Left ventricle myocardium inferior (tissue), 1 donor: ENCODE data around the gene SMAD1. TPM values are rescaled to one million over a fixed set of nuclear protein-coding genes. Genes with fewer than 3 reads are reported as not detected.

ENCODE experiments used
- DNase-seq: peaks from one replicate; pipeline ENCODE4 v3.0.0-alpha.2; 2020
- H3K27ac ChIP-seq: fragments of 200-600 bp; replicated peaks from 2 replicates; pipeline ENCODE4 v1.8.0; 2021
- H3K27me3 ChIP-seq: fragments of 200-600 bp; 2 replicates; pipeline ENCODE4 v1.8.0; 2021; ENCODE audit warnings: low read depth
- H3K36me3 ChIP-seq: fragments of 200-600 bp; 2 replicates; pipeline ENCODE4 v1.8.0; 2021
- H3K4me1 ChIP-seq: fragments of 200-600 bp; 2 replicates; pipeline ENCODE4 v1.8.0; 2021
- H3K4me3 ChIP-seq: fragments of 200-600 bp; 2 replicates; pipeline ENCODE4 v1.8.0; 2021; ENCODE audit warnings: mild to moderate bottlenecking, moderate library complexity
- H3K9me3 ChIP-seq: fragments of 200-600 bp; replicated peaks from 2 replicates; pipeline ENCODE4 v1.8.0; 2021
- intact Hi-C: fragments of 100-400 bp; cut with micrococcal nuclease; formaldehyde crosslinking; loops from one replicate; pipeline ENCODE4 v1.11.0; 2022
- total RNA-seq: library from RNA; stranded (reverse); fragmentation: NEBNext Ultra II Directional; extraction: Animal tissue kit (Norgen Biotek cat#: 25700); gene quantifications from one replicate; pipeline ENCODE4 v1.2.1, GENCODE V29; 2021
- TF ChIP-seq, protein P1 (sequence below): fragments of 200-600 bp; IDR thresholded peaks from 2 replicates; pipeline ENCODE4 v1.8.0; 2021; ENCODE audit warnings: antibody characterized with exemption, mild to moderate bottlenecking, borderline replicate concordance
- donor health status: DM: no; HTN: yes; CAD: no; lungs with severe emphysema.

The SMAD1 gene
- total RNA-seq, 1 donor from 2014 or later: 10.1 TPM

DNA sequence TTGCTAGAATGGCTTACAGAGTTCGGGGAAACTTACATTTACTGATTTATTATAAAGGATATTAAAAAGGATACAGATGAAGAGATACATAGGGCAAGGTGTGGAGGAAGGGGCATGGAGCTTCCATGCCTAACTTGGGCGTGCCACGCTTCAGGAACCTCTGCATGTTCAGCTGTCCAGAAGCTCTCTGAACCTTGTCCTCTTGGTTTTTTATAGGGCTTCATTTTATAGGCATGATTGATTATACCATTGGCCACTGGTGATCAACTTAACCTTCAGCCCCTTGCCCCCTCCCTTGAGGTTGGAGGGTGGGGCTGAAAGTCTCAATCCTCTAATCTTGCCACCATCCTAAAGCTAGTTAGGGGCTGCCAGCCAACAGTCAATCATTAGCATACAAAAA, 10.7 kb downstream of the SMAD1 start:
- Histone ChIP-seq H3K9me3 (no peaks in the 10 kb centered on the region), H3K27ac (no peak overlapping the region), H3K4me3 (no peak overlapping the region), H3K27me3 (no peaks in the 10 kb centered on the region), H3K36me3 (no peaks in the 10 kb centered on the region), H3K4me1 (peaks cover 74% of the 10 kb centered on the region)
- no peak for DNase-seq
- intact Hi-C loops: no loop called here
- TF ChIP-seq, protein P1, sequence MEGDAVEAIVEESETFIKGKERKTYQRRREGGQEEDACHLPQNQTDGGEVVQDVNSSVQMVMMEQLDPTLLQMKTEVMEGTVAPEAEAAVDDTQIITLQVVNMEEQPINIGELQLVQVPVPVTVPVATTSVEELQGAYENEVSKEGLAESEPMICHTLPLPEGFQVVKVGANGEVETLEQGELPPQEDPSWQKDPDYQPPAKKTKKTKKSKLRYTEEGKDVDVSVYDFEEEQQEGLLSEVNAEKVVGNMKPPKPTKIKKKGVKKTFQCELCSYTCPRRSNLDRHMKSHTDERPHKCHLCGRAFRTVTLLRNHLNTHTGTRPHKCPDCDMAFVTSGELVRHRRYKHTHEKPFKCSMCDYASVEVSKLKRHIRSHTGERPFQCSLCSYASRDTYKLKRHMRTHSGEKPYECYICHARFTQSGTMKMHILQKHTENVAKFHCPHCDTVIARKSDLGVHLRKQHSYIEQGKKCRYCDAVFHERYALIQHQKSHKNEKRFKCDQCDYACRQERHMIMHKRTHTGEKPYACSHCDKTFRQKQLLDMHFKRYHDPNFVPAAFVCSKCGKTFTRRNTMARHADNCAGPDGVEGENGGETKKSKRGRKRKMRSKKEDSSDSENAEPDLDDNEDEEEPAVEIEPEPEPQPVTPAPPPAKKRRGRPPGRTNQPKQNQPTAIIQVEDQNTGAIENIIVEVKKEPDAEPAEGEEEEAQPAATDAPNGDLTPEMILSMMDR: no peak

DNA sequence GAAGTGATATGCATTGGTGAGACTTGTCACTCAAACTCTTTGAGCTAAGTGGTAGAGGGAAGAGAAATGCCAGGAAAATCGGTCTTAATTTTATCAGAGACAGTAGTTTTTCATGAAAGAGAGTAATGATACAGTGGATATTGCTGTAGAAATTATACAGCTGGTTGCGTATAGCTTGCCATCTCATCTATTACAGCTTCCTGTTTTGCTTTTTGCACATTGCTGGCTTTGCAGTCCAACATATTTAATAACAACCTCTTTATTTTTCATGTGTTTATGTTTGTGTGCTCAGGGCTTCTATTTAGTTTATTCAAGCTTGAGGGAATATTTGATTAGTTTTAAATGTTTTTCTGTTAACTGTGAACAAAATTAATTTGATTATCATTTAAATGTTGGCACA, 11.5 kb downstream of the SMAD1 start:
- no peaks in the 10 kb centered on the region for H3K9me3 ChIP-seq
- no peaks in the 10 kb centered on the region for H3K27me3 ChIP-seq
- intact Hi-C loops: no loop called here
- TF ChIP-seq, protein P1: no peak
- no peaks in the 10 kb centered on the region for H3K36me3 ChIP-seq
- no peak overlapping the region for H3K27ac ChIP-seq
- H3K4me3 ChIP-seq: no peak overlapping the region
- no peak for DNase-seq
- H3K4me1 ChIP-seq: peaks cover 74% of the 10 kb centered on the region

DNA sequence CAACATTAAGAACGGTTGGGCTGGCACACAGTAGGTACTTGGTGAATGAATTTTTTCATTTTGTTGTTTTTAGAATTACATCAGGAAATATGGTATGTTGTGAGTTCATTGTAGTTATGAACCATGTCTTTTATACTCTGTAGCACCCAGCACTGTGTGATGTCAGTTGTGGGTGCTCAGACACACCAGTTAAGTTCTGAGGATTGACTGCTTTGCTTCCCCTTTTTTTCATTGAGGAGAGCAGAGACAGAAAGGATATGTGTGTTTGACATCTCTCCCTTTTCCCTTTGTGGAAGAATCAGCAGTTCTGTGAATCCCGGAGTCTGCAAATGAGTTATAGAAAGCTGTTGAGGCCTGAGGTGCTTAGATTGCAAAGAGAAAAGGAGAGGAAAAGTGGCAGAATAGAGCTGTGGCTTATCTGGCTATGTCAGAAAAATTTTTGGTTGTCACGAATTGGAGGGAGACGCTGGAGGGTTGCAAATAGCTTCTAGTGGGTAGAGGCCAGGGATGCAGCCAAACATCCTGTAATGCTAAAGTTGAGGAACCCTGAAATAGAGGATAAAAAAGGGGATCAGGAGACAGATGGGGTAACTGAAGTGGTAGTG, 13.1 kb downstream of the SMAD1 start:
- TF ChIP-seq, protein P1: no peak
- peak overlapping the region; percentile 4 for H3K27ac ChIP-seq
- no peaks in the 10 kb centered on the region for H3K27me3 ChIP-seq
- no peak for DNase-seq
- no peak overlapping the region for H3K4me3 ChIP-seq
- H3K9me3 ChIP-seq: no peaks in the 10 kb centered on the region
- intact Hi-C loops: no loop called here
- no peaks in the 10 kb centered on the region for H3K36me3 ChIP-seq
- H3K4me1 ChIP-seq: peaks cover 61% of the 10 kb centered on the region

DNA sequence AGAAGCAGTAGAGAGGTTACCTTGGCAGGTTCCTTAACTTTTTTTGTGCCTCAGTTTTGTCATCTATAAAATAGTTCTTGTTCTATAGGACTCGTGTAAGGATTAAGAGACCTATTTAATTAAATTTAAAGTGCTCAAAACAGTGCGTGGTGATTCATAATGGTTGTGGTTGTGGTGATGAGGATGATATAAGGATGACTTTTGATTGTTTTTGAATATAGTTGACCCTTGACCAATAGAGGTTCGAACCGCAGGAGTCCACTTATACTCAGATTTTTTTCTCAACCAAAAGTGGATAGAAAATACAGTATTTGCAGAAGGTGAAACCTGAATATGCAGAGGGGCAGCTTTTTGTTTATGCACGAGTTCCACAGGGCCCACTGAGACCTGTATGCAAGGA, 14.6 kb downstream of the SMAD1 start:
- no peaks in the 10 kb centered on the region for H3K9me3 ChIP-seq
- H3K27ac ChIP-seq: no peak overlapping the region
- no peaks in the 10 kb centered on the region for H3K36me3 ChIP-seq
- no peak for DNase-seq
- TF ChIP-seq, protein P1: no peak
- H3K4me3 ChIP-seq: no peak overlapping the region
- peaks cover 59% of the 10 kb centered on the region for H3K4me1 ChIP-seq
- intact Hi-C loops: no loop called here
- no peaks in the 10 kb centered on the region for H3K27me3 ChIP-seq

DNA sequence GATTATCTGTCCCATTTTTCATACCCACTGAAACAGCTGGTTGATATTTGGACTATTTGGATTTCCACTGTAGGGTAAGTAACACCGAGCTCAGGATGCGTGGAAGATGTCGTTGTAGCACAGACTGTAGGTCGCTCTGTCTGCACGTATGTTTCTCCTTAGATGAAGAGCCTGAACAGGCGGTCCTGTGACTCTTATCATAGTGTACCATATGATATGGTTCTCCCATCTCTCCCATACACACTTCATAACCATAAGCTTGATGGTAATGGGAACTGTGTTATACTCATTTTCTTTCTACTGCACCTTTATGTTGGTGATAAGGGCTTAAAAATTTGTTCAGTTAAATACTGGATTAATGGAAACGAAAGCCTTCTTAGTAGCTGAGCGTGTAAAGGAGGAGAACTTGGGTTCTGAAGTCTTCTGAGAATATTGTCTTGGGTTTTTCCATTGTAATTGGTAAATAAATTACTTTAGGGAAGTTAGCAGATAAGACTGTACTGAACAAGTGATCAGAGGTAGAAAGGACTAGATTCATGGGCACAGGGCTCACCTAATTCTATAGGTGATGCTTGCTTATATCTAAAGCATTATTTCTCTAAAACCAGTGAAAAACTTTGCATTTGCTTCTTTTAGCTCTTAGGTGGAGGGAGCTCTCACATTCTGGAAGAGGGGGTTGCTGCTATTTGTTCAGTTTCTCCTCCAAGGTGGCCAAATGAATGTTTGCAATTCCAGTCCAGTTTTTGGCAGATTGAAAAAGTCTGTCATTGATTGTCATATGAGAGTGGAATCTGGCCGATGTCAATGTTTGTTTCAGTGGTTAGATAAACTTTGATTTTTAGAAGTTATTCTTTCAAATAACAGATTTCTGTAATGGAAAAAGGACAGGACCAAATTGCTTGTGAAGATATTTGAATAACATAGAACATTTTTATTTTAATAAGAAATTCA, 15.8 kb downstream of the SMAD1 start:
- TF ChIP-seq, protein P1: no peak
- no peaks in the 10 kb centered on the region for H3K27me3 ChIP-seq
- no peak for DNase-seq
- no peaks in the 10 kb centered on the region for H3K36me3 ChIP-seq
- peaks cover 63% of the 10 kb centered on the region for H3K4me1 ChIP-seq
- H3K9me3 ChIP-seq: no peaks in the 10 kb centered on the region
- intact Hi-C loops: no loop called here
- no peak overlapping the region for H3K4me3 ChIP-seq
- H3K27ac ChIP-seq: peak overlapping the region; percentile 4
